HG03571 (cell line): Measurements from ENCODE around the gene PIP4K2C.
A peak's percentile ranks its signal among the peaks of the same experiment; 100 is the strongest.

ENCODE experiments used
- ATAC-seq: cut with Tn5 transposase; IDR thresholded peaks from one replicate; pipeline ENCODE4 v1.9.1; 2021; ENCODE audit not compliant: unreplicated experiment

Gene PIP4K2C

GRCh38 chr12:57590864-57591781, at the start of gene PIP4K2C:
TSS of gene PIP4K2C (plus strand) at chr12:57591192. CDS start at chr12:57591290, 98 bp downstream.
- ATAC-seq, result peak; percentile 96

GRCh38 chr12:57541717-57542116, 49.3 kb upstream of the PIP4K2C start:
- ATAC-seq, result no peak

- ATAC-seq, result no peak
Measured at GRCh38 chr12:57543581-57543980, 47.4 kb upstream of the PIP4K2C start.

GRCh38 chr12:57545809-57546437, 45.1 kb upstream of the PIP4K2C start:
- no peak for ATAC-seq

- ATAC-seq, result peak; percentile 97
Measured at GRCh38 chr12:57546438-57547287, 44.3 kb upstream of the PIP4K2C start, which contains the start of gene DCTN2. TSS of gene DCTN2 (minus strand) at chr12:57547192. CDS start at chr12:57547063, 129 bp downstream.

GRCh38 chr12:57547288-57548012, 43.5 kb upstream of the PIP4K2C start:
- no peak for ATAC-seq

- no peak for ATAC-seq
Measured at GRCh38 chr12:57548013-57548315, 43.0 kb upstream of the PIP4K2C start.

- no peak for ATAC-seq
Measured at GRCh38 chr12:57548488-57548887, 42.5 kb upstream of the PIP4K2C start.

- no peak for ATAC-seq
Measured at GRCh38 chr12:57549203-57549908, 41.6 kb upstream of the PIP4K2C start.

- no peak for ATAC-seq
Measured at GRCh38 chr12:57549909-57550640, 40.9 kb upstream of the PIP4K2C start, which contains the start of gene KIF5A. TSS of gene KIF5A (plus strand) at chr12:57550044. CDS start at chr12:57550272, 228 bp downstream.

- no peak for ATAC-seq
Measured at GRCh38 chr12:57550641-57551549, 40.1 kb upstream of the PIP4K2C start.

GRCh38 chr12:57551637-57552305, 39.2 kb upstream of the PIP4K2C start:
- no peak for ATAC-seq

- ATAC-seq, result no peak
Measured at GRCh38 chr12:57552306-57552651, 38.7 kb upstream of the PIP4K2C start.

- no peak for ATAC-seq
Measured at GRCh38 chr12:57552835-57553313, 38.1 kb upstream of the PIP4K2C start.

- no peak for ATAC-seq
Measured at GRCh38 chr12:57553343-57554202, 37.4 kb upstream of the PIP4K2C start.

GRCh38 chr12:57554453-57554852, 36.5 kb upstream of the PIP4K2C start:
- no peak for ATAC-seq

- no peak for ATAC-seq
Measured at GRCh38 chr12:57554897-57555296, 36.1 kb upstream of the PIP4K2C start.
